Activated CD8-positive, alpha-beta memory T cell treated with anti-CD3 and anti-CD28 coated beads for 36 hours (primary cell): Measurements from ENCODE around the gene BNIP2. TPM values are rescaled to one million over a fixed set of nuclear protein-coding genes. Genes with fewer than 3 reads are reported as not detected.

ENCODE experiments used
- CTCF ChIA-PET: fragments of 350-600 bp; sonication (Branson Sonifier 250); formaldehyde crosslinking; loops from one replicate; lab custom pipeline; 2021; ENCODE audit warnings: antibody characterized with exemption; lab: Charles Lee
- POLR2A ChIA-PET: fragments of 350-600 bp; sonication (Branson Sonifier 250); formaldehyde crosslinking; loops from one replicate; lab custom pipeline; 2021; ENCODE audit warnings: antibody characterized with exemption; lab: Charles Lee
- total RNA-seq, 2 experiments: library from RNA; stranded (reverse); gene quantifications; one replicate each; pipeline ENCODE4 v1.2.3, GENCODE V29; 2021

Gene BNIP2
- total RNA-seq: 10 to 100 TPM; 63.8 to 65.5 TPM

- ChIA-PET CTCF (no interaction called here), POLR2A (interaction anchor here (0.5 to 1.0 kb wide), 2 partner anchors 32 to 733 kb away, joined by 3 to 5 read pairs; partner anchors contain the start of gene GTF2A2)
Observed at GRCh38 chr15:59688782-59689625, at the start of gene BNIP2. Gene BNIP2, minus strand, starts transcription at chr15:59689320. Its CDS starts 6,863 bp downstream, at chr15:59682457.

GRCh38 chr15:59738676-59739075, 49.6 kb upstream of the BNIP2 start:
- ChIA-PET POLR2A (no interaction called here), CTCF (no interaction called here)

- CTCF ChIA-PET: no interaction called here
Observed at GRCh38 chr15:59736181-59736580, 47.1 kb upstream of the BNIP2 start.

GRCh38 chr15:59725151-59725486, 36.0 kb upstream of the BNIP2 start:
- POLR2A ChIA-PET: no interaction called here

More at GRCh38 chr15:59736181-59736580, 47.1 kb upstream of the BNIP2 start:
- POLR2A ChIA-PET: no interaction called here

GRCh38 chr15:59723687-59724346, 34.7 kb upstream of the BNIP2 start:
- POLR2A ChIA-PET: no interaction called here
- CTCF ChIA-PET: interaction anchor here (1.2 to 1.3 kb wide), 2 partner anchors 32 to 106 kb away, joined by 3 to 4 read pairs; no protein-coding TSS in a partner anchor

More at GRCh38 chr15:59725151-59725486, 36.0 kb upstream of the BNIP2 start:
- CTCF ChIA-PET: interaction anchor here (0.7 to 1.3 kb wide), 6 partner anchors 9 to 391 kb away, joined by 3 to 5 read pairs (median 4); no protein-coding TSS in a partner anchor

GRCh38 chr15:59722476-59722875, 33.4 kb upstream of the BNIP2 start:
- CTCF ChIA-PET: interaction anchor here (1.0 kb wide), 1 partner anchor 37 kb away, joined by 3 read pairs; no protein-coding TSS in a partner anchor
- POLR2A ChIA-PET: interaction anchor here (0.5 kb wide), 1 partner anchor 922 kb away, joined by 5 read pairs; no protein-coding TSS in a partner anchor

GRCh38 chr15:59722037-59722436, 32.9 kb upstream of the BNIP2 start:
- ChIA-PET POLR2A (interaction anchor here (0.5 kb wide), 1 partner anchor 922 kb away, joined by 5 read pairs; no protein-coding TSS in a partner anchor), CTCF (interaction anchor here (1.0 kb wide), 1 partner anchor 38 kb away, joined by 3 read pairs; no protein-coding TSS in a partner anchor)

GRCh38 chr15:59721411-59721810, 32.3 kb upstream of the BNIP2 start:
- POLR2A ChIA-PET: no interaction called here
- CTCF ChIA-PET: no interaction called here

- ChIA-PET CTCF (no interaction called here), POLR2A (no interaction called here)
Observed at GRCh38 chr15:59713177-59713576, 24.1 kb upstream of the BNIP2 start.

- CTCF ChIA-PET: no interaction called here
- POLR2A ChIA-PET: no interaction called here
Observed at GRCh38 chr15:59711451-59712243, 22.5 kb upstream of the BNIP2 start.

GRCh38 chr15:59707619-59708018, 18.5 kb upstream of the BNIP2 start:
- POLR2A ChIA-PET: no interaction called here
- CTCF ChIA-PET: no interaction called here

GRCh38 chr15:59703979-59704796, 15.1 kb upstream of the BNIP2 start:
- POLR2A ChIA-PET: no interaction called here
- CTCF ChIA-PET: no interaction called here

- ChIA-PET CTCF (no interaction called here), POLR2A (no interaction called here)
Observed at GRCh38 chr15:59702351-59702750, 13.2 kb upstream of the BNIP2 start.

- ChIA-PET CTCF (no interaction called here), POLR2A (no interaction called here)
Observed at GRCh38 chr15:59701880-59702279, 12.8 kb upstream of the BNIP2 start.

GRCh38 chr15:59699810-59700431, 10.8 kb upstream of the BNIP2 start:
- ChIA-PET CTCF (no interaction called here), POLR2A (no interaction called here)

GRCh38 chr15:59698065-59698464, 8.9 kb upstream of the BNIP2 start:
- ChIA-PET CTCF (interaction anchor here (0.7 kb wide), 1 partner anchor 325 kb away, joined by 3 read pairs; no protein-coding TSS in a partner anchor), POLR2A (interaction anchor here (0.7 kb wide), 1 partner anchor 127 kb away, joined by 8 read pairs; no protein-coding TSS in a partner anchor)

- POLR2A ChIA-PET: no interaction called here
- CTCF ChIA-PET: interaction anchor here (0.7 kb wide), 2 partner anchors 29 to 746 kb away, joined by 4 to 5 read pairs; no protein-coding TSS in a partner anchor
Observed at GRCh38 chr15:59696332-59696731, 7.2 kb upstream of the BNIP2 start.

- POLR2A ChIA-PET: no interaction called here
Observed at GRCh38 chr15:59694779-59695178, 5.7 kb upstream of the BNIP2 start.

More at GRCh38 chr15:59694779-59695178, 5.7 kb upstream of the BNIP2 start:
- CTCF ChIA-PET: interaction anchor here (0.5 kb wide), 1 partner anchor 22 kb away, joined by 3 read pairs; no protein-coding TSS in a partner anchor
